ENCODE results near the gene MKS1. TPM values are rescaled to one million over a fixed set of nuclear protein-coding genes. Genes with fewer than 3 reads are reported as not detected.

The MKS1 gene
- polyA plus RNA-seq, 1 donor from 2014 or later = 32.9 TPM

DNA sequence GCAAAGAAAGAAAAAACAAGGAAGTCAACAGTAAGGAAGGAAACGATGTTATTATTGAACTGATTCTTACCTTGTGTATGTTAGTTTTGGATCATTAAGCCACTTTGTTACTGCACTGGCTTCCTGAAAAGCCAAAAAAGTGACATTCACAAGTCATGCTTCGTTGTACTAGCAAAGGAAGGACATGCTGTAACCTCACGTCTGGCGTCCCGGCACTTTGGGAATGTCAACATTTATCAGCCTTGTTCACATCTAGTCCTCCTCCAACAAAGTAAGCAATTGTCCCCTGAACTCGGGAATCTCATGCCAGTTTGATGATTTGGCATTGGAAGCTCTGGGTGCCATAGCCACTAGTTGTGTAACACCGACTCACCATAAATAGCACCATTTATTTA, 731 bp upstream of the MKS1 start:
- H4K20me1 ChIP-seq (ENCODE audit: insufficient read depth) = no peaks in the 10 kb centered on the region
- H3K27me3 ChIP-seq (ENCODE audit: insufficient read depth, low read depth, low read length) = no peaks in the 10 kb centered on the region
- H3F3A ChIP-seq (ENCODE audit: insufficient read depth, low read length, poor library complexity, severe bottlenecking) = no peaks in the 10 kb centered on the region
- no peaks in the 10 kb centered on the region for H3K9me2 ChIP-seq (ENCODE audit: insufficient read depth, low read length)
- no peaks in the 10 kb centered on the region for H3K79me2 ChIP-seq (replicated peaks; ENCODE audit: insufficient read depth, low read length)
- H3K9me3 ChIP-seq (ENCODE audit: low read length) = no peaks in the 10 kb centered on the region
- H3K36me3 ChIP-seq (ENCODE audit: insufficient read depth, low read length) = no peaks in the 10 kb centered on the region
- no peak overlapping the region for H3K27ac ChIP-seq (ENCODE audit: low read length)
- H3K9ac ChIP-seq (ENCODE audit: low read length) = no peak overlapping the region
- H3K4me2 ChIP-seq (ENCODE audit: low read length) = no peak overlapping the region
- peak overlapping the region; percentile 58 for H2AFZ ChIP-seq (ENCODE audit: low read depth, low read length)
- TF ChIP-seq SMC3 (conservative IDR thresholded peaks at IDR 0.05; ENCODE audit: poor library complexity) (no peak), MXI1 (conservative IDR thresholded peaks at IDR 0.05; ENCODE audit: poor library complexity, severe bottlenecking) (no peak), POLR2AphosphoS5 (IDR thresholded peaks at IDR 0.05) (no peak), EP300 (conservative IDR thresholded peaks at IDR 0.05; ENCODE audit: poor library complexity, severe bottlenecking) (no peak), RAD21 (conservative IDR thresholded peaks at IDR 0.05) (no peak), EZH2 (IDR thresholded peaks at IDR 0.05; ENCODE audit: borderline replicate concordance, insufficient read depth, low read length, poor library complexity, severe bottlenecking) (no peak), TAF1 (IDR thresholded peaks at IDR 0.05; ENCODE audit: low read depth) (no peak)
- TF ChIP-seq, protein P1, sequence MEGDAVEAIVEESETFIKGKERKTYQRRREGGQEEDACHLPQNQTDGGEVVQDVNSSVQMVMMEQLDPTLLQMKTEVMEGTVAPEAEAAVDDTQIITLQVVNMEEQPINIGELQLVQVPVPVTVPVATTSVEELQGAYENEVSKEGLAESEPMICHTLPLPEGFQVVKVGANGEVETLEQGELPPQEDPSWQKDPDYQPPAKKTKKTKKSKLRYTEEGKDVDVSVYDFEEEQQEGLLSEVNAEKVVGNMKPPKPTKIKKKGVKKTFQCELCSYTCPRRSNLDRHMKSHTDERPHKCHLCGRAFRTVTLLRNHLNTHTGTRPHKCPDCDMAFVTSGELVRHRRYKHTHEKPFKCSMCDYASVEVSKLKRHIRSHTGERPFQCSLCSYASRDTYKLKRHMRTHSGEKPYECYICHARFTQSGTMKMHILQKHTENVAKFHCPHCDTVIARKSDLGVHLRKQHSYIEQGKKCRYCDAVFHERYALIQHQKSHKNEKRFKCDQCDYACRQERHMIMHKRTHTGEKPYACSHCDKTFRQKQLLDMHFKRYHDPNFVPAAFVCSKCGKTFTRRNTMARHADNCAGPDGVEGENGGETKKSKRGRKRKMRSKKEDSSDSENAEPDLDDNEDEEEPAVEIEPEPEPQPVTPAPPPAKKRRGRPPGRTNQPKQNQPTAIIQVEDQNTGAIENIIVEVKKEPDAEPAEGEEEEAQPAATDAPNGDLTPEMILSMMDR (IDR thresholded peaks at IDR 0.05; ENCODE audit: poor library complexity, severe bottlenecking) = no peak
- TF ChIP-seq, protein P2, sequence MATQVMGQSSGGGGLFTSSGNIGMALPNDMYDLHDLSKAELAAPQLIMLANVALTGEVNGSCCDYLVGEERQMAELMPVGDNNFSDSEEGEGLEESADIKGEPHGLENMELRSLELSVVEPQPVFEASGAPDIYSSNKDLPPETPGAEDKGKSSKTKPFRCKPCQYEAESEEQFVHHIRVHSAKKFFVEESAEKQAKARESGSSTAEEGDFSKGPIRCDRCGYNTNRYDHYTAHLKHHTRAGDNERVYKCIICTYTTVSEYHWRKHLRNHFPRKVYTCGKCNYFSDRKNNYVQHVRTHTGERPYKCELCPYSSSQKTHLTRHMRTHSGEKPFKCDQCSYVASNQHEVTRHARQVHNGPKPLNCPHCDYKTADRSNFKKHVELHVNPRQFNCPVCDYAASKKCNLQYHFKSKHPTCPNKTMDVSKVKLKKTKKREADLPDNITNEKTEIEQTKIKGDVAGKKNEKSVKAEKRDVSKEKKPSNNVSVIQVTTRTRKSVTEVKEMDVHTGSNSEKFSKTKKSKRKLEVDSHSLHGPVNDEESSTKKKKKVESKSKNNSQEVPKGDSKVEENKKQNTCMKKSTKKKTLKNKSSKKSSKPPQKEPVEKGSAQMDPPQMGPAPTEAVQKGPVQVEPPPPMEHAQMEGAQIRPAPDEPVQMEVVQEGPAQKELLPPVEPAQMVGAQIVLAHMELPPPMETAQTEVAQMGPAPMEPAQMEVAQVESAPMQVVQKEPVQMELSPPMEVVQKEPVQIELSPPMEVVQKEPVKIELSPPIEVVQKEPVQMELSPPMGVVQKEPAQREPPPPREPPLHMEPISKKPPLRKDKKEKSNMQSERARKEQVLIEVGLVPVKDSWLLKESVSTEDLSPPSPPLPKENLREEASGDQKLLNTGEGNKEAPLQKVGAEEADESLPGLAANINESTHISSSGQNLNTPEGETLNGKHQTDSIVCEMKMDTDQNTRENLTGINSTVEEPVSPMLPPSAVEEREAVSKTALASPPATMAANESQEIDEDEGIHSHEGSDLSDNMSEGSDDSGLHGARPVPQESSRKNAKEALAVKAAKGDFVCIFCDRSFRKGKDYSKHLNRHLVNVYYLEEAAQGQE (IDR thresholded peaks at IDR 0.05; ENCODE audit: borderline replicate concordance) = no peak
- peak overlapping the region; percentile 72 for H3K4me3 ChIP-seq (ENCODE audit: low read length)

DNA sequence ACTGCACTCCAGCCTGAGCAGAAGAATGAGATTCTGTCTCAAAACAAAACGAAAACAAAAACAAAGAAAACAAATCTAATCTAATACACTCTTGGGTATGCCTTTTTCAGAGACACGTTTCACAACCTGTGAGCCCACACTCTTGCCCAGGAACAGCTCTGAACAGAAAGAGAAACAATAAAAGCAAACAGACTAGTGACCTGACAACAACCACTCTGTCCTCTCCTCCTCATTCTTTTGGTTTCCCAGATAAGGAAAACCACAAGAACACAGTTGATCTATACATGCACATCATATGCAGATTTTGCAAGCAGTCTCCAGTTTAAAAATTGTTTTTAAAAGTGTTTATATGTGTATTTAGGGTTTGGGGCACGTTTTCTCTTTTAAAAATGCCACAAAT, 1.3 kb downstream of the MKS1 start:
- H3K27ac ChIP-seq (ENCODE audit: low read length) = no peak overlapping the region
- TF ChIP-seq, protein P2 (IDR thresholded peaks at IDR 0.05; ENCODE audit: borderline replicate concordance) = no peak
- TF ChIP-seq RAD21 (conservative IDR thresholded peaks at IDR 0.05) (no peak), MXI1 (conservative IDR thresholded peaks at IDR 0.05; ENCODE audit: poor library complexity, severe bottlenecking) (no peak)
- H3K36me3 ChIP-seq (ENCODE audit: insufficient read depth, low read length) = no peaks in the 10 kb centered on the region
- H3K9ac ChIP-seq (ENCODE audit: low read length) = no peak overlapping the region
- no peak overlapping the region for H3K4me2 ChIP-seq (ENCODE audit: low read length)
- no peak overlapping the region for H2AFZ ChIP-seq (ENCODE audit: low read depth, low read length)
- H3K9me3 ChIP-seq (ENCODE audit: low read length) = no peaks in the 10 kb centered on the region
- H3K27me3 ChIP-seq (ENCODE audit: insufficient read depth, low read depth, low read length) = no peaks in the 10 kb centered on the region
- no peak overlapping the region for H3K4me3 ChIP-seq (ENCODE audit: low read length)
- H3F3A ChIP-seq (ENCODE audit: insufficient read depth, low read length, poor library complexity, severe bottlenecking) = no peaks in the 10 kb centered on the region
- H4K20me1 ChIP-seq (ENCODE audit: insufficient read depth) = no peaks in the 10 kb centered on the region
- H3K79me2 ChIP-seq (replicated peaks; ENCODE audit: insufficient read depth, low read length) = no peaks in the 10 kb centered on the region
- H3K9me2 ChIP-seq (ENCODE audit: insufficient read depth, low read length) = no peaks in the 10 kb centered on the region
